Ovary (tissue), 3 donors: Measurements from ENCODE around the gene GOLGA3.

Source experiments
- CTCF ChIP-seq, 3 donors: fragments of 450-650 bp in 2 of 3; fragments of 200-600 bp in 1 of 3; IDR thresholded peaks; one replicate each; pipeline versions ENCODE4 v1.5.1 to v1.8.0; 2016 to 2022; ENCODE audit warnings: antibody characterized with exemption in 3 of 3, mild to moderate bottlenecking in 1 of 3
- EP300 ChIP-seq: sonication (generic); formaldehyde crosslinking; IDR thresholded peaks from one replicate; pipeline ENCODE4 v1.6.1; 2017; ENCODE audit warnings: antibody characterized with exemption
- POLR2A ChIP-seq: fragments of 450-650 bp; IDR thresholded peaks from one replicate; pipeline ENCODE4 v1.6.1; 2017; ENCODE audit warnings: antibody characterized with exemption, mild to moderate bottlenecking, moderate library complexity
- donor health status: DM: no; HTN: no; CAD: no.

- TF ChIP-seq CTCF (IDR thresholded peaks at IDR 0.05) (no peak), POLR2A (no peak), EP300 (no peak)
Observed at GRCh38 chr12:132874175-132874574, 45.5 kb upstream of the GOLGA3 start.
